ENCODE results near the gene GLRA1. TPM values are rescaled to one million over a fixed set of nuclear protein-coding genes. Genes with fewer than 3 reads are reported as not detected.
A peak's percentile ranks its signal among the peaks of the same experiment; 100 is the strongest.

The GLRA1 gene
- total and polyA plus RNA-seq, 2 experiments from 2014 or later, result not detected

- no peak for TF ChIP-seq CTCF (IDR thresholded peaks at IDR 0.05; ENCODE audit: low read depth, low read length)
- H3K27me3 ChIP-seq, result peaks cover 37% of the 10 kb centered on the region
- H3K4me1 ChIP-seq (ENCODE audit: low read depth), result no peaks in the 10 kb centered on the region
- DNase-seq (ENCODE audit: low read depth in 1 of 2, low spot score in 1 of 2), result no peak
- H3K36me3 ChIP-seq, result no peaks in the 10 kb centered on the region
- H3K27ac ChIP-seq, result no peak overlapping the region
- H3K9me3 ChIP-seq (ENCODE audit: low read depth), result no peaks in the 10 kb centered on the region
- H3K4me3 ChIP-seq, result no peak overlapping the region
These were observed 2.7 kb downstream of the GLRA1 start for GRCh38 chr5:151921916-151922315.

GRCh38 chr5:151917904-151918303, 6.7 kb downstream of the GLRA1 start:
- H3K27me3 ChIP-seq, result peaks cover 15% of the 10 kb centered on the region
- H3K27ac ChIP-seq, result no peak overlapping the region
- TF ChIP-seq CTCF (IDR thresholded peaks at IDR 0.05; ENCODE audit: low read depth, low read length), result no peak
- no peaks in the 10 kb centered on the region for H3K9me3 ChIP-seq (ENCODE audit: low read depth)
- no peaks in the 10 kb centered on the region for H3K4me1 ChIP-seq (ENCODE audit: low read depth)
- no peaks in the 10 kb centered on the region for H3K36me3 ChIP-seq
- DNase-seq (ENCODE audit: low read depth in 1 of 2, low spot score in 1 of 2), result no peak
- no peak overlapping the region for H3K4me3 ChIP-seq

- Histone ChIP-seq H3K4me3 (no peak overlapping the region), H3K36me3 (no peaks in the 10 kb centered on the region), H3K27me3 (no peaks in the 10 kb centered on the region), H3K27ac (no peak overlapping the region), H3K4me1 (ENCODE audit: low read depth) (no peaks in the 10 kb centered on the region), H3K9me3 (ENCODE audit: low read depth) (no peaks in the 10 kb centered on the region)
- TF ChIP-seq CTCF (IDR thresholded peaks at IDR 0.05; ENCODE audit: low read depth, low read length), result no peak
- no peak for DNase-seq (ENCODE audit: low read depth in 1 of 2, low spot score in 1 of 2)
These were observed 11.2 kb downstream of the GLRA1 start for GRCh38 chr5:151913425-151913824.

- Histone ChIP-seq H3K36me3 (no peaks in the 10 kb centered on the region), H3K27me3 (no peaks in the 10 kb centered on the region), H3K4me3 (no peak overlapping the region), H3K4me1 (ENCODE audit: low read depth) (no peaks in the 10 kb centered on the region), H3K9me3 (ENCODE audit: low read depth) (no peaks in the 10 kb centered on the region), H3K27ac (no peak overlapping the region)
- DNase-seq (ENCODE audit: low read depth in 1 of 2, low spot score in 1 of 2), result peak in 1 of 2 donors; percentile 19
- TF ChIP-seq CTCF (IDR thresholded peaks at IDR 0.05; ENCODE audit: low read depth, low read length), result no peak
These were observed 12.3 kb downstream of the GLRA1 start for GRCh38 chr5:151912360-151912759.

- DNase-seq (ENCODE audit: low read depth in 1 of 2, low spot score in 1 of 2), result no peak
- Histone ChIP-seq H3K27me3 (no peaks in the 10 kb centered on the region), H3K27ac (no peak overlapping the region)
These were observed 13.6 kb downstream of the GLRA1 start for GRCh38 chr5:151911011-151911410.

More at GRCh38 chr5:151911011-151911410, 13.6 kb downstream of the GLRA1 start:
- H3K9me3 ChIP-seq (ENCODE audit: low read depth), result no peaks in the 10 kb centered on the region
- no peaks in the 10 kb centered on the region for H3K36me3 ChIP-seq
- H3K4me1 ChIP-seq (ENCODE audit: low read depth), result no peaks in the 10 kb centered on the region
- H3K4me3 ChIP-seq, result no peak overlapping the region
- no peak for TF ChIP-seq CTCF (IDR thresholded peaks at IDR 0.05; ENCODE audit: low read depth, low read length)

Measured in cardiac muscle cell (in vitro differentiated cells and primary cell).